ENCODE data around the gene RAB21.
"Not testable (repeated sequence)": the region's sequence is repeated elsewhere in the genome, so short reads cannot be mapped to it uniquely, and the experiment has no call there.

RAB21 gene

DNA sequence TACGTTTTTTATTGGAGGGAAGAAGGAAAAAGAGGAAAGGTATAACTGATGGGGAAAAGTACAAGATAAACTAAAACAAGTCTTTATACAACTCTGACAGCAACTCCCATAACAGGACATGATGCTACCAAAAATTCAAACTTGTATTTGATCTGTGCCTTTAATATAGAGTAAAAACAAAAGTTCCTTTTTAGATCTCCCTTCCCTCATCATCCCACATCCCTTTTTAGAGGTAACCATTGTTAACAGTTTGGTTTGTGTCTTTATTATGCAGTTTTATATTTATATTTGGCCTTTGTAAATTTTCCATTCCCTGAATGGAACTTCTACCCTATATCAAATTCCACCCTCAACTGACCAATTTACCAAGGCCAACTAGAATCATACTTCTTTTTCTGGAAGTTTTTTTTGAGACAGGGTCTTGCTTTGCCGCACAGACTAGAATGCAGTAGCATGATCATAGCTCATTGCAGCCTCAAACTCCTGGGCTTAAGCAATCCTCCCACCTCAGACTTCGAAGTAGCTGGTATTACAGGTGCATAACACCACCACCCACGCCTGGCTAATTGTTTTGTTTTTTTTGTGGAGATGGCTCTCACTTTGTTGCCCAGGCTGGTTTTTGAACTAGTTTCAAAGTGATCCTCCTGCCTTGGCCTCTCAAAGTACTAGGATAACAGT, 36.9 kb downstream of the RAB21 start:
- no peaks in the 10 kb centered on the region for H3K4me1 ChIP-seq (ENCODE audit: insufficient read depth, low read length)
- H3K27me3 ChIP-seq (ENCODE audit: insufficient read depth, low read length) = no peaks in the 10 kb centered on the region
- no peak overlapping the region for H2AFZ ChIP-seq (ENCODE audit: low read depth, low read length)
- no peak overlapping the region for H3K4me3 ChIP-seq (ENCODE audit: low read length)
- H3K36me3 ChIP-seq (ENCODE audit: insufficient read depth, low read length) = peaks cover 13% of the 10 kb centered on the region
- H3K9me3 ChIP-seq (ENCODE audit: low read length) = no peaks in the 10 kb centered on the region

GRCh38 chr12:71792599-71792998, 37.9 kb downstream of the RAB21 start:
- H3K4me3 ChIP-seq (ENCODE audit: low read length) = no peak overlapping the region
- H3K9me3 ChIP-seq (ENCODE audit: low read length) = no peaks in the 10 kb centered on the region
- H3K36me3 ChIP-seq (ENCODE audit: insufficient read depth, low read length) = peaks cover 8% of the 10 kb centered on the region
- no peaks in the 10 kb centered on the region for H3K4me1 ChIP-seq (ENCODE audit: insufficient read depth, low read length)
- no peaks in the 10 kb centered on the region for H3K27me3 ChIP-seq (ENCODE audit: insufficient read depth, low read length)
- H2AFZ ChIP-seq (ENCODE audit: low read depth, low read length) = no peak overlapping the region

GRCh38 chr12:71795901-71796300, 41.2 kb downstream of the RAB21 start:
- no peaks in the 10 kb centered on the region for H3K27me3 ChIP-seq (ENCODE audit: insufficient read depth, low read length)
- H3K9me3 ChIP-seq (ENCODE audit: low read length) = no peaks in the 10 kb centered on the region
- H3K36me3 ChIP-seq (ENCODE audit: insufficient read depth, low read length) = no peaks in the 10 kb centered on the region
- no peak overlapping the region for H2AFZ ChIP-seq (ENCODE audit: low read depth, low read length)
- no peak overlapping the region for H3K4me3 ChIP-seq (ENCODE audit: low read length)
- no peaks in the 10 kb centered on the region for H3K4me1 ChIP-seq (ENCODE audit: insufficient read depth, low read length)

- Histone ChIP-seq H3K9me3 (ENCODE audit: low read length) (no peaks in the 10 kb centered on the region), H2AFZ (ENCODE audit: low read depth, low read length) (no peak overlapping the region), H3K4me1 (ENCODE audit: insufficient read depth, low read length) (no peaks in the 10 kb centered on the region)
Measured at GRCh38 chr12:71797531-71797930, 42.9 kb downstream of the RAB21 start.

DNA sequence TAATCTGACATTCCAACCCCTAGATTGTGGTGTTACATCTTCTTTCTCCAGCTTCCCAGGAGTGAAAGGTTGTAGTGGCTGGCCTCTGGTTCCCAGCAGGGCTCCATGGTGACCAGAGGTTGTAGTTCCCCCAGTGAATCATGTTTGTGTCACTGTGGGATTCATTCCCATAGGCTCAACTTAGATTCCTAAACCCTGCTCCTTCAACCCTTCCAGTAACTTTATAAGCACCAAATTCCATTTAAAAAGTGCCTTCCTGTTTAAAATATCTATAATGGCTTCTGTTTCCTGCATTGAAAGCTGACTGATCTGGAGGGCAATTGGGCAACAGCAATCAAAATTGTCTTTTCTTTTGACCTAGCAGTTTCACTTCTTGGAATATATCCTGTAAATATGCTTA, 44.4 kb downstream of the RAB21 start:
- Histone ChIP-seq H3K4me3 (ENCODE audit: low read length) (no peak overlapping the region), H3K4me1 (ENCODE audit: insufficient read depth, low read length) (no peaks in the 10 kb centered on the region), H3K9me3 (ENCODE audit: low read length) (no peaks in the 10 kb centered on the region), H3K27me3 (ENCODE audit: insufficient read depth, low read length) (no peaks in the 10 kb centered on the region), H2AFZ (ENCODE audit: low read depth, low read length) (no peak overlapping the region), H3K36me3 (ENCODE audit: insufficient read depth, low read length) (no peaks in the 10 kb centered on the region)

More at GRCh38 chr12:71797531-71797930, 42.9 kb downstream of the RAB21 start:
- Histone ChIP-seq H3K36me3 (ENCODE audit: insufficient read depth, low read length) (no peaks in the 10 kb centered on the region), H3K4me3 (ENCODE audit: low read length) (no peak overlapping the region), H3K27me3 (ENCODE audit: insufficient read depth, low read length) (no peaks in the 10 kb centered on the region)

- Histone ChIP-seq H3K4me3 (ENCODE audit: low read length) (no peak overlapping the region), H2AFZ (ENCODE audit: low read depth, low read length) (no peak overlapping the region), H3K9me3 (ENCODE audit: low read length) (no peaks in the 10 kb centered on the region), H3K27me3 (ENCODE audit: insufficient read depth, low read length) (no peaks in the 10 kb centered on the region), H3K36me3 (ENCODE audit: insufficient read depth, low read length) (no peaks in the 10 kb centered on the region), H3K4me1 (ENCODE audit: insufficient read depth, low read length) (no peaks in the 10 kb centered on the region)
Measured at GRCh38 chr12:71800177-71800576, 45.5 kb downstream of the RAB21 start.

- Histone ChIP-seq H2AFZ (ENCODE audit: low read depth, low read length) (no peak overlapping the region), H3K4me3 (ENCODE audit: low read length) (no peak overlapping the region), H3K36me3 (ENCODE audit: insufficient read depth, low read length) (no peaks in the 10 kb centered on the region), H3K27me3 (ENCODE audit: insufficient read depth, low read length) (no peaks in the 10 kb centered on the region), H3K4me1 (ENCODE audit: insufficient read depth, low read length) (no peaks in the 10 kb centered on the region), H3K9me3 (ENCODE audit: low read length) (no peaks in the 10 kb centered on the region)
Measured at GRCh38 chr12:71804505-71804904, 49.8 kb downstream of the RAB21 start.

DNA sequence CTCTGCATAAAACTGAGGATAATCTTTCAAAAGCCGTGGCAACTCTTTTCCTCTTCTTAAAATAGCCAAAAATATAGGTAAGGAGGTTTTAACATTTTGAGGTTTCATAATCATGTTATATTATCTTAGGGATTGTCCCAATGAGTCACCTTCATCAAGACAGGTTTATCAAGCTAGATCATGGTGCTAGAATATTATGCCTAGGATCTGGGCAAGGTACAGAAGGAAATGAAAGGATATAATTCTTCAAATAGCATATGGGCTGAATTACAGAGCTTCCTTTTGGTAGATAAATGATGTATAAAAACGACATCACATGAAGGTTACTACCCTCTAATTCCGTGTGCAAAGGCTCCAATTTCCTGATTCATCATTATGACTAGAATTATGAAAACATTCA, 56.3 kb downstream of the RAB21 start:
- Histone ChIP-seq H3K9me3 (ENCODE audit: low read length) (no peaks in the 10 kb centered on the region), H3K36me3 (ENCODE audit: insufficient read depth, low read length) (no peaks in the 10 kb centered on the region), H3K4me3 (ENCODE audit: low read length) (no peak overlapping the region), H3K27me3 (ENCODE audit: insufficient read depth, low read length) (peaks cover 3% of the 10 kb centered on the region), H3K4me1 (ENCODE audit: insufficient read depth, low read length) (no peaks in the 10 kb centered on the region), H2AFZ (ENCODE audit: low read depth, low read length) (no peak overlapping the region)

DNA sequence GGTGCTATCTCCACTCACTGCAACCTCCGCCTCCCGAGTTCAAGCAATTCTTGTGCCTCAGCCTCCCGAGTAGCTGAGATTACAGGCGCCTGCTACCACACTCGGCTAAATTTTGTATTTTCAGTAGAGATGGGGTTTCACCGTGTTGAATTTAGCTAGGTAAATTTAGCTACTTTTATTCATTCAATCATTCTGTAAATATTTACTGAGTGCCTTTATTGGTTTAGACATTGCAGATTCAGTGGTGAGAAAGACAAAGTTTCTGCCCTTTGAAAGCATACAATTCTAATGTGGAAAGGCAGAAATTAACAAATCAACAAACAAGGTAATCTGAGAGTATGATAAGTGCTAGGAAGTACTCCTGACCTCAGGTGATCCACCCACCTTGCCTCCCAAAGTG, 60.6 kb downstream of the RAB21 start:
- not testable (repeated sequence) for H3K4me1 ChIP-seq (ENCODE audit: insufficient read depth, low read length); H3K27me3 ChIP-seq (ENCODE audit: insufficient read depth, low read length); H3K36me3 ChIP-seq (ENCODE audit: insufficient read depth, low read length); H3K4me3 ChIP-seq (ENCODE audit: low read length); H2AFZ ChIP-seq (ENCODE audit: low read depth, low read length); H3K9me3 ChIP-seq (ENCODE audit: low read length)

- not testable (repeated sequence) for H3K27me3 ChIP-seq (ENCODE audit: insufficient read depth, low read length)
Measured at GRCh38 chr12:71822088-71822487, 67.4 kb downstream of the RAB21 start.

GRCh38 chr12:71828813-71829212, 74.2 kb downstream of the RAB21 start:
- H3K4me3 ChIP-seq (ENCODE audit: low read length) = no peak overlapping the region
- peaks cover 3% of the 10 kb centered on the region for H3K27me3 ChIP-seq (ENCODE audit: insufficient read depth, low read length)
- H2AFZ ChIP-seq (ENCODE audit: low read depth, low read length) = no peak overlapping the region
- H3K36me3 ChIP-seq (ENCODE audit: insufficient read depth, low read length) = no peaks in the 10 kb centered on the region
- no peaks in the 10 kb centered on the region for H3K9me3 ChIP-seq (ENCODE audit: low read length)
- no peaks in the 10 kb centered on the region for H3K4me1 ChIP-seq (ENCODE audit: insufficient read depth, low read length)

More at GRCh38 chr12:71822088-71822487, 67.4 kb downstream of the RAB21 start:
- not testable (repeated sequence) for H3K4me1 ChIP-seq (ENCODE audit: insufficient read depth, low read length); H3K4me3 ChIP-seq (ENCODE audit: low read length); H3K9me3 ChIP-seq (ENCODE audit: low read length); H2AFZ ChIP-seq (ENCODE audit: low read depth, low read length); H3K36me3 ChIP-seq (ENCODE audit: insufficient read depth, low read length)

GRCh38 chr12:71837356-71837755, 82.7 kb downstream of the RAB21 start:
- H3K36me3 ChIP-seq (ENCODE audit: insufficient read depth, low read length) = no peaks in the 10 kb centered on the region
- no peak overlapping the region for H3K4me3 ChIP-seq (ENCODE audit: low read length)
- peaks cover 18% of the 10 kb centered on the region for H3K4me1 ChIP-seq (ENCODE audit: insufficient read depth, low read length)
- no peak overlapping the region for H2AFZ ChIP-seq (ENCODE audit: low read depth, low read length)
- no peaks in the 10 kb centered on the region for H3K9me3 ChIP-seq (ENCODE audit: low read length)
- H3K27me3 ChIP-seq (ENCODE audit: insufficient read depth, low read length) = no peaks in the 10 kb centered on the region

GRCh38 chr12:71838231-71838630, 83.6 kb downstream of the RAB21 start:
- no peak overlapping the region for H2AFZ ChIP-seq (ENCODE audit: low read depth, low read length)
- H3K4me1 ChIP-seq (ENCODE audit: insufficient read depth, low read length) = peaks cover 18% of the 10 kb centered on the region
- no peaks in the 10 kb centered on the region for H3K36me3 ChIP-seq (ENCODE audit: insufficient read depth, low read length)
- no peak overlapping the region for H3K4me3 ChIP-seq (ENCODE audit: low read length)
- no peaks in the 10 kb centered on the region for H3K27me3 ChIP-seq (ENCODE audit: insufficient read depth, low read length)
- no peaks in the 10 kb centered on the region for H3K9me3 ChIP-seq (ENCODE audit: low read length)

- no peaks in the 10 kb centered on the region for H3K36me3 ChIP-seq (ENCODE audit: insufficient read depth, low read length)
- H2AFZ ChIP-seq (ENCODE audit: low read depth, low read length) = no peak overlapping the region
- H3K4me3 ChIP-seq (ENCODE audit: low read length) = no peak overlapping the region
Measured at GRCh38 chr12:71838676-71839075, 84.0 kb downstream of the RAB21 start.

More at GRCh38 chr12:71838676-71839075, 84.0 kb downstream of the RAB21 start:
- no peaks in the 10 kb centered on the region for H3K27me3 ChIP-seq (ENCODE audit: insufficient read depth, low read length)
- H3K9me3 ChIP-seq (ENCODE audit: low read length) = no peaks in the 10 kb centered on the region
- H3K4me1 ChIP-seq (ENCODE audit: insufficient read depth, low read length) = peaks cover 18% of the 10 kb centered on the region
